IMR-90 (cell line): Measurements from ENCODE around the gene TMEM238. TPM values are rescaled to one million over a fixed set of nuclear protein-coding genes. Genes with fewer than 3 reads are reported as not detected.
A peak's percentile ranks its signal among the peaks of the same experiment; 100 is the strongest.

Experiments
- ATAC-seq: fragments of 200-7000 bp; cut with Tn5 transposase; 2 replicates; pipeline ENCODE4 v1.9.1; 2020; ENCODE audit warnings: low read depth, mild to moderate bottlenecking, moderate library complexity
- BruUV-seq: library from RNA; stranded (reverse); fragments of 400-500 nt; replicated peaks from 2 replicates; lab custom pipeline; 2021; lab: Mats Ljungman, UMichigan
- CTCF ChIA-PET: fragments of 300-600 bp; formaldehyde crosslinking; extraction: SDS; loops from one replicate; lab custom pipeline; 2021; ENCODE audit warnings: antibody characterized with exemption; lab: Yijun Ruan, JAX
- POLR2A ChIA-PET: fragments of 300-600 bp; sonication (Branson Sonifier 250); formaldehyde crosslinking; loops from one replicate; lab custom pipeline; 2022; ENCODE audit warnings: antibody characterized with exemption; ENCODE audit not compliant: unreplicated experiment; lab: Charles Lee
- DNase-seq: peaks from one replicate; pipeline ENCODE4 v3.0.0; 2013
- H2AFZ ChIP-seq: replicated peaks from 2 replicates; pipeline ENCODE3; 2013; ENCODE audit warnings: low read length, mild to moderate bottlenecking; ENCODE audit not compliant: poor library complexity
- H2AK5ac ChIP-seq: 2 replicates; pipeline ENCODE4 v1.6.1; 2013; ENCODE audit warnings: low read depth, low read length, inconsistent platforms
- H2AK9ac ChIP-seq: replicated peaks from 2 replicates; pipeline ENCODE3; 2013; ENCODE audit warnings: mild to moderate bottlenecking, low read depth, low read length, moderate library complexity; ENCODE audit not compliant: poor library complexity
- H2BK120ac ChIP-seq: 2 replicates; pipeline ENCODE4 v1.6.1; 2013; ENCODE audit warnings: low read depth, low read length, inconsistent platforms
- H2BK15ac ChIP-seq: 3 replicates; pipeline ENCODE4 v1.6.1; 2013; ENCODE audit warnings: low read depth, low read length, inconsistent platforms
- H2BK20ac ChIP-seq: 2 replicates; pipeline ENCODE4 v1.6.1; 2013; ENCODE audit warnings: low read depth, mild to moderate bottlenecking, inconsistent platforms, low read length, moderate library complexity
- H2BK5ac ChIP-seq: 2 replicates; pipeline ENCODE4 v1.6.1; 2013; ENCODE audit warnings: mild to moderate bottlenecking, low read depth, low read length, inconsistent platforms; ENCODE audit not compliant: poor library complexity, severe bottlenecking
- H3K14ac ChIP-seq: replicated peaks from 2 replicates; pipeline ENCODE4 v1.6.1; 2013; ENCODE audit warnings: low read depth, low read length, inconsistent platforms
- H3K18ac ChIP-seq: 2 replicates; pipeline ENCODE4 v1.6.1; 2013; ENCODE audit warnings: low read depth, low read length, control low read depth
- H3K23ac ChIP-seq: 2 replicates; pipeline ENCODE4 v1.6.1; 2013; ENCODE audit warnings: low read depth, low read length, inconsistent platforms
- H3K27ac ChIP-seq: 2 replicates; pipeline ENCODE4 v1.5.1; 2013; ENCODE audit warnings: mild to moderate bottlenecking, control low read depth, low read length; ENCODE audit not compliant: insufficient read depth
- H3K27me3 ChIP-seq: 2 replicates; pipeline ENCODE4 v1.6.1; 2013; ENCODE audit warnings: low read length; ENCODE audit not compliant: control insufficient read depth, insufficient read depth
- H3K36me3 ChIP-seq: 2 replicates; pipeline ENCODE4 v1.6.1; 2013; ENCODE audit warnings: low read length, mixed read lengths; ENCODE audit not compliant: control insufficient read depth, insufficient read depth
- H3K4ac ChIP-seq: 2 replicates; pipeline ENCODE4 v1.6.1; 2013; ENCODE audit warnings: low read depth, low read length, inconsistent platforms
- H3K4me1 ChIP-seq: 2 replicates; pipeline ENCODE4 v1.6.1; 2013; ENCODE audit warnings: low read length, mixed read lengths; ENCODE audit not compliant: control insufficient read depth, insufficient read depth
- H3K4me2 ChIP-seq: 2 replicates; pipeline ENCODE4 v1.6.1; 2013; ENCODE audit warnings: low read depth, mild to moderate bottlenecking, control low read depth, low read length, moderate library complexity
- H3K4me3 ChIP-seq: 2 replicates; pipeline ENCODE4 v1.5.1; 2013; ENCODE audit warnings: low read depth, mild to moderate bottlenecking, control low read depth, low read length, moderate library complexity; ENCODE audit not compliant: insufficient read depth
- H3K56ac ChIP-seq: 2 replicates; pipeline ENCODE4 v1.6.1; 2013; ENCODE audit warnings: low read length, inconsistent platforms; ENCODE audit not compliant: insufficient read depth; ENCODE audit errors: extremely low read depth
- H3K79me1 ChIP-seq, 2 experiments: 2 replicates each; pipeline ENCODE4 v1.6.1; 2013; ENCODE audit warnings: low read length in 2 of 2, inconsistent platforms in 1 of 2, low read depth in 1 of 2
- H3K9ac ChIP-seq: 2 replicates; pipeline ENCODE4 v1.6.1; 2013; ENCODE audit warnings: low read depth, low read length, control low read depth
- H3K9me1 ChIP-seq: 2 replicates; pipeline ENCODE4 v1.6.1; 2013; ENCODE audit warnings: low read length, inconsistent platforms; ENCODE audit not compliant: insufficient read depth
- H3K9me3 ChIP-seq: 2 replicates; pipeline ENCODE4 v1.6.1; 2013; ENCODE audit warnings: low read length; ENCODE audit not compliant: control insufficient read depth, insufficient read depth
- H4K20me1 ChIP-seq: 2 replicates; pipeline ENCODE4 v1.6.1; 2013; ENCODE audit warnings: low read length, inconsistent platforms; ENCODE audit not compliant: insufficient read depth
- H4K5ac ChIP-seq: 2 replicates; pipeline ENCODE4 v1.6.1; 2013; ENCODE audit warnings: mild to moderate bottlenecking, low read depth, low read length, control low read depth
- H4K8ac ChIP-seq, 2 experiments: 2 replicates each; pipeline ENCODE4 v1.6.1; 2013; ENCODE audit warnings: low read depth in 2 of 2, low read length in 2 of 2, control low read depth in 1 of 2, inconsistent platforms in 1 of 2
- H4K91ac ChIP-seq: 2 replicates; pipeline ENCODE4 v1.6.1; 2013; ENCODE audit warnings: low read depth, low read length, inconsistent platforms; ENCODE audit not compliant: insufficient read depth
- CHD1 ChIP-seq: IDR thresholded peaks from 2 replicates; pipeline ENCODE4 v1.6.1; 2012; ENCODE audit warnings: low read depth, low read length, improper control_type of control experiment
- CTCF ChIP-seq: conservative IDR thresholded peaks from 2 replicates; pipeline ENCODE4 v1.5.1; 2012; ENCODE audit warnings: mild to moderate bottlenecking, low read depth, low read length, improper control_type of control experiment
- MAZ ChIP-seq: IDR thresholded peaks from 2 replicates; pipeline ENCODE4 v1.6.1; 2012; ENCODE audit warnings: low read depth, mild to moderate bottlenecking, low read length, improper control_type of control experiment, moderate library complexity, borderline replicate concordance
- POLR2A ChIP-seq: IDR thresholded peaks from 2 replicates; pipeline ENCODE4 v1.6.1; 2012; ENCODE audit warnings: mild to moderate bottlenecking, low read depth, low read length
- WGBS, 2 experiments: methylation state at CpG; one replicate each; pipeline versions ENCODE4 v1.1.5 to v1.1.7; 2013; ENCODE audit warnings: missing lambda C conversion rate in 2 of 2; ENCODE audit not compliant: insufficient read length in 1 of 2; ENCODE audit errors: extremely low coverage in 2 of 2; 5-methylcytosine and 5-hydroxymethylcytosine counted together
- dilution Hi-C: fragments of 300-500 bp; cut with HindIII; formaldehyde crosslinking; loops from one replicate; pipeline ENCODE4 v1.14.3; 2018; ENCODE audit warnings: low sequenced_read_pairs; ENCODE audit not compliant: unreplicated experiment
- in situ Hi-C: fragments of 300-500 bp; cut with MboI; formaldehyde crosslinking; loops from 3 replicates; pipeline ENCODE4 v1.14.3; 2019; ENCODE audit warnings: low sequenced_read_pairs, inconsistent platforms, mixed read lengths
- intact Hi-C: fragments of 100-400 bp; cut with micrococcal nuclease; formaldehyde crosslinking; loops from 2 replicates; pipeline ENCODE4 v1.10.0; 2022
- polyA plus RNA-seq, 3 experiments: library from polyadenylated mRNA; depleted of rRNA; stranded (reverse); fragments of >200 nt; gene quantifications; 2 replicates each; pipeline ENCODE4 v1.2.3, GENCODE V29; 2012; ENCODE audit warnings: low replicate concordance in 1 of 3
- total RNA-seq: library from RNA; depleted of rRNA; stranded (reverse); fragments of >200 nt; gene quantifications from 2 replicates; pipeline ENCODE4 v1.2.3, GENCODE V29; 2012

TMEM238 gene
- total and polyA plus RNA-seq, 2 of the 4 experiments (the other 2 are of a cell fraction), result not detected

- ChIA-PET CTCF (no interaction called here), POLR2A (no interaction called here)
- no peak for ATAC-seq
- BruUV-seq, result no TSS peak
- no peak for DNase-seq
- Histone ChIP-seq H2AK9ac (peak overlapping the region; percentile 97), H3K9me3 (no peaks in the 10 kb centered on the region), H4K20me1 (peaks cover 6% of the 10 kb centered on the region), H3K4me3 (peak overlapping the region; percentile 87), H2AK5ac (0 out of 2 replicates have a peak overlapping the region, but pooled peaks have one; percentile 16), H4K91ac (no peak overlapping the region), H3K4me2 (peak overlapping the region; percentile 95), H2BK5ac (peak overlapping the region; percentile 25), H3K4me1 (peaks cover 13% of the 10 kb centered on the region), H3K27ac (peak overlapping the region; percentile 88; the same call in 1 of the 2 replicates), H3K18ac (no peak overlapping the region), H3K23ac (peak overlapping the region; percentile 37; the same call in 1 of the 2 replicates), H3K56ac (no peak overlapping the region), H2AFZ (peak overlapping the region; percentile 85), H3K4ac (peak overlapping the region; percentile 76; the same call in 1 of the 2 replicates), H4K5ac (no peak overlapping the region), H2BK20ac (no peak overlapping the region), H3K14ac (no peak overlapping the region; the same call in 1 of the 2 replicates), H3K27me3 (no peaks in the 10 kb centered on the region), H3K36me3 (peaks cover 11% of the 10 kb centered on the region; the same call in 1 of the 2 replicates), H4K8ac (no peak overlapping the region), H2BK120ac (no peak overlapping the region), H3K9ac (peak overlapping the region; percentile 92), H2BK15ac (no peak overlapping the region), H3K79me1 (peaks cover 4 to 17% of the 10 kb centered on the region in 2 experiments; a peak in 3 of 4 replicates), H3K9me1 (peaks cover 10% of the 10 kb centered on the region; the same call in 1 of the 2 replicates)
- in situ Hi-C loops, result no loop called here
- dilution Hi-C loops, result no loop called here
- 7% methylated on average over 3 of the region's 24 CpGs; no CpG with 5 or more reads in 1 of the 2 experiments for WGBS, 2 experiments
- no peak; the same call in 1 of the 2 replicates for TF ChIP-seq POLR2A
- TF ChIP-seq CTCF, result peak; percentile 27; the same call in 1 of the 2 replicates
- no peak for TF ChIP-seq CHD1
- TF ChIP-seq MAZ, result peak; percentile 9; the same call in 1 of the 2 replicates
- intact Hi-C loops, result no loop called here
Measured at GRCh38 chr19:55340784-55341147, 43.3 kb downstream of the TMEM238 start.
